IMR-90 (cell line): ENCODE measurements around the gene UGT1A7. TPM values are rescaled to one million over a fixed set of nuclear protein-coding genes. Genes with fewer than 3 reads are reported as not detected.
A peak's percentile ranks its signal among the peaks of the same experiment; 100 is the strongest.

ENCODE experiments used
- ATAC-seq: fragments of 200-7000 bp; cut with Tn5 transposase; 2 replicates; pipeline ENCODE4 v1.9.1; 2020; ENCODE audit warnings: low read depth, mild to moderate bottlenecking, moderate library complexity
- BruUV-seq: library from RNA; stranded (reverse); fragments of 400-500 nt; replicated peaks from 2 replicates; lab custom pipeline; 2021; lab: Mats Ljungman, UMichigan
- CTCF ChIA-PET: fragments of 300-600 bp; formaldehyde crosslinking; extraction: SDS; loops from one replicate; lab custom pipeline; 2021; ENCODE audit warnings: antibody characterized with exemption; lab: Yijun Ruan, JAX
- POLR2A ChIA-PET: fragments of 300-600 bp; sonication (Branson Sonifier 250); formaldehyde crosslinking; loops from one replicate; lab custom pipeline; 2022; ENCODE audit warnings: antibody characterized with exemption; ENCODE audit not compliant: unreplicated experiment; lab: Charles Lee
- DNase-seq: peaks from one replicate; pipeline ENCODE4 v3.0.0; 2013
- H2AFZ ChIP-seq: replicated peaks from 2 replicates; pipeline ENCODE3; 2013; ENCODE audit warnings: low read length, mild to moderate bottlenecking; ENCODE audit not compliant: poor library complexity
- H2AK5ac ChIP-seq: 2 replicates; pipeline ENCODE4 v1.6.1; 2013; ENCODE audit warnings: low read depth, low read length, inconsistent platforms
- H2AK9ac ChIP-seq: replicated peaks from 2 replicates; pipeline ENCODE3; 2013; ENCODE audit warnings: mild to moderate bottlenecking, low read depth, low read length, moderate library complexity; ENCODE audit not compliant: poor library complexity
- H2BK120ac ChIP-seq: 2 replicates; pipeline ENCODE4 v1.6.1; 2013; ENCODE audit warnings: low read depth, low read length, inconsistent platforms
- H2BK15ac ChIP-seq: 3 replicates; pipeline ENCODE4 v1.6.1; 2013; ENCODE audit warnings: low read depth, low read length, inconsistent platforms
- H2BK20ac ChIP-seq: 2 replicates; pipeline ENCODE4 v1.6.1; 2013; ENCODE audit warnings: low read depth, mild to moderate bottlenecking, inconsistent platforms, low read length, moderate library complexity
- H2BK5ac ChIP-seq: 2 replicates; pipeline ENCODE4 v1.6.1; 2013; ENCODE audit warnings: mild to moderate bottlenecking, low read depth, low read length, inconsistent platforms; ENCODE audit not compliant: poor library complexity, severe bottlenecking
- H3K14ac ChIP-seq: replicated peaks from 2 replicates; pipeline ENCODE4 v1.6.1; 2013; ENCODE audit warnings: low read depth, low read length, inconsistent platforms
- H3K18ac ChIP-seq: 2 replicates; pipeline ENCODE4 v1.6.1; 2013; ENCODE audit warnings: low read depth, low read length, control low read depth
- H3K23ac ChIP-seq: 2 replicates; pipeline ENCODE4 v1.6.1; 2013; ENCODE audit warnings: low read depth, low read length, inconsistent platforms
- H3K27ac ChIP-seq: 2 replicates; pipeline ENCODE4 v1.5.1; 2013; ENCODE audit warnings: mild to moderate bottlenecking, control low read depth, low read length; ENCODE audit not compliant: insufficient read depth
- H3K27me3 ChIP-seq: 2 replicates; pipeline ENCODE4 v1.6.1; 2013; ENCODE audit warnings: low read length; ENCODE audit not compliant: control insufficient read depth, insufficient read depth
- H3K36me3 ChIP-seq: 2 replicates; pipeline ENCODE4 v1.6.1; 2013; ENCODE audit warnings: low read length, mixed read lengths; ENCODE audit not compliant: control insufficient read depth, insufficient read depth
- H3K4ac ChIP-seq: 2 replicates; pipeline ENCODE4 v1.6.1; 2013; ENCODE audit warnings: low read depth, low read length, inconsistent platforms
- H3K4me1 ChIP-seq: 2 replicates; pipeline ENCODE4 v1.6.1; 2013; ENCODE audit warnings: low read length, mixed read lengths; ENCODE audit not compliant: control insufficient read depth, insufficient read depth
- H3K4me2 ChIP-seq: 2 replicates; pipeline ENCODE4 v1.6.1; 2013; ENCODE audit warnings: low read depth, mild to moderate bottlenecking, control low read depth, low read length, moderate library complexity
- H3K4me3 ChIP-seq: 2 replicates; pipeline ENCODE4 v1.5.1; 2013; ENCODE audit warnings: low read depth, mild to moderate bottlenecking, control low read depth, low read length, moderate library complexity; ENCODE audit not compliant: insufficient read depth
- H3K56ac ChIP-seq: 2 replicates; pipeline ENCODE4 v1.6.1; 2013; ENCODE audit warnings: low read length, inconsistent platforms; ENCODE audit not compliant: insufficient read depth; ENCODE audit errors: extremely low read depth
- H3K79me1 ChIP-seq, 2 experiments: 2 replicates each; pipeline ENCODE4 v1.6.1; 2013; ENCODE audit warnings: low read length in 2 of 2, inconsistent platforms in 1 of 2, low read depth in 1 of 2
- H3K9ac ChIP-seq: 2 replicates; pipeline ENCODE4 v1.6.1; 2013; ENCODE audit warnings: low read depth, low read length, control low read depth
- H3K9me1 ChIP-seq: 2 replicates; pipeline ENCODE4 v1.6.1; 2013; ENCODE audit warnings: low read length, inconsistent platforms; ENCODE audit not compliant: insufficient read depth
- H3K9me3 ChIP-seq: 2 replicates; pipeline ENCODE4 v1.6.1; 2013; ENCODE audit warnings: low read length; ENCODE audit not compliant: control insufficient read depth, insufficient read depth
- H4K20me1 ChIP-seq: 2 replicates; pipeline ENCODE4 v1.6.1; 2013; ENCODE audit warnings: low read length, inconsistent platforms; ENCODE audit not compliant: insufficient read depth
- H4K5ac ChIP-seq: 2 replicates; pipeline ENCODE4 v1.6.1; 2013; ENCODE audit warnings: mild to moderate bottlenecking, low read depth, low read length, control low read depth
- H4K8ac ChIP-seq, 2 experiments: 2 replicates each; pipeline ENCODE4 v1.6.1; 2013; ENCODE audit warnings: low read depth in 2 of 2, low read length in 2 of 2, control low read depth in 1 of 2, inconsistent platforms in 1 of 2
- H4K91ac ChIP-seq: 2 replicates; pipeline ENCODE4 v1.6.1; 2013; ENCODE audit warnings: low read depth, low read length, inconsistent platforms; ENCODE audit not compliant: insufficient read depth
- MAFK ChIP-seq: IDR thresholded peaks from 2 replicates; pipeline ENCODE4 v1.6.1; 2012; ENCODE audit warnings: low read depth, low read length, improper control_type of control experiment
- MAZ ChIP-seq: IDR thresholded peaks from 2 replicates; pipeline ENCODE4 v1.6.1; 2012; ENCODE audit warnings: low read depth, mild to moderate bottlenecking, low read length, improper control_type of control experiment, moderate library complexity, borderline replicate concordance
- RCOR1 ChIP-seq: IDR thresholded peaks from 2 replicates; pipeline ENCODE4 v1.6.1; 2012; ENCODE audit warnings: mild to moderate bottlenecking, low read length, improper control_type of control experiment; ENCODE audit not compliant: insufficient replicate concordance
- WGBS, 2 experiments: methylation state at CpG; one replicate each; pipeline versions ENCODE4 v1.1.5 to v1.1.7; 2013; ENCODE audit warnings: missing lambda C conversion rate in 2 of 2; ENCODE audit not compliant: insufficient read length in 1 of 2; ENCODE audit errors: extremely low coverage in 2 of 2; 5-methylcytosine and 5-hydroxymethylcytosine counted together
- dilution Hi-C: fragments of 300-500 bp; cut with HindIII; formaldehyde crosslinking; loops from one replicate; pipeline ENCODE4 v1.14.3; 2018; ENCODE audit warnings: low sequenced_read_pairs; ENCODE audit not compliant: unreplicated experiment
- in situ Hi-C: fragments of 300-500 bp; cut with MboI; formaldehyde crosslinking; loops from 3 replicates; pipeline ENCODE4 v1.14.3; 2019; ENCODE audit warnings: low sequenced_read_pairs, inconsistent platforms, mixed read lengths
- intact Hi-C: fragments of 100-400 bp; cut with micrococcal nuclease; formaldehyde crosslinking; loops from 2 replicates; pipeline ENCODE4 v1.10.0; 2022
- polyA plus RNA-seq, 3 experiments: library from polyadenylated mRNA; depleted of rRNA; stranded (reverse); fragments of >200 nt; gene quantifications; 2 replicates each; pipeline ENCODE4 v1.2.3, GENCODE V29; 2012; ENCODE audit warnings: low replicate concordance in 1 of 3
- total RNA-seq: library from RNA; depleted of rRNA; stranded (reverse); fragments of >200 nt; gene quantifications from 2 replicates; pipeline ENCODE4 v1.2.3, GENCODE V29; 2012

The UGT1A7 gene
- total and polyA plus RNA-seq, 2 of the 4 experiments (the other 2 are of a cell fraction): not detected

DNA sequence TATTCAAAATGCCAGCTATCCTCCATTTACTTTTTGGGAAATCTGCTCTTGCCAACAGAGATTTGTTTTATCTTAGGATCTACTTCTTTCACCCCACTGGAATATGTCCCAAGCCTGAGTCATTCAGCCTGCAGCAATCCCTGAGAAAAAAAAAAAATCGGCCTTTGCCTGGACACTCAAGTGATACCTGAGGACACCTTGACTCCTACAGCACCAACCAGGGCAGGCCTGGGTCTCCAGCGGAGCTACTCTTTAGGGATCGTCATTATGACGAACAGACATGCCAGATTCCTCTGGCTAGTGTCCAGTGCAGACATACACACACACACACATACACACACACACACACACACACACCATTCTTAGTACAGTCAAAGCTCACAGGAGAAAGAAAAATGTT, 8.7 kb downstream of the UGT1A7 start:
- H3K9ac ChIP-seq: no peak overlapping the region
- H3K4me2 ChIP-seq: no peak overlapping the region
- no peak for ATAC-seq
- POLR2A ChIA-PET: no interaction called here
- no peaks in the 10 kb centered on the region for H4K20me1 ChIP-seq
- H2BK120ac ChIP-seq: no peak overlapping the region
- H3K56ac ChIP-seq: no peak overlapping the region
- no peaks in the 10 kb centered on the region for H3K4me1 ChIP-seq
- no peak overlapping the region for H2BK20ac ChIP-seq
- H3K36me3 ChIP-seq: no peaks in the 10 kb centered on the region
- no peak overlapping the region for H3K18ac ChIP-seq
- H4K5ac ChIP-seq: no peak overlapping the region
- no peak overlapping the region for H3K27ac ChIP-seq
- DNase-seq: peak; percentile 3
- H4K8ac ChIP-seq: no peak overlapping the region
- H2AK9ac ChIP-seq: no peak overlapping the region
- H3K4me3 ChIP-seq: no peak overlapping the region
- no peak overlapping the region for H2AK5ac ChIP-seq
- H3K23ac ChIP-seq: no peak overlapping the region
- CTCF ChIA-PET: no interaction called here
- TF ChIP-seq RCOR1: no peak
- no peak for TF ChIP-seq MAFK
- TF ChIP-seq MAZ: no peak
- no peak overlapping the region for H4K91ac ChIP-seq
- dilution Hi-C loops (no loop called here), intact Hi-C loops (no loop called here), in situ Hi-C loops (no loop called here)
- no peak overlapping the region for H2BK5ac ChIP-seq
- H2AFZ ChIP-seq: no peak overlapping the region
- WGBS, 2 experiments: no CpG with 5 or more reads among the region's 4 CpGs
- no peak overlapping the region for H3K14ac ChIP-seq
- no TSS peak for BruUV-seq
- H3K9me1 ChIP-seq: no peaks in the 10 kb centered on the region
- H3K79me1 ChIP-seq: no peaks in the 10 kb centered on the region
- H3K4ac ChIP-seq: no peak overlapping the region
- H3K27me3 ChIP-seq: peaks cover 2% of the 10 kb centered on the region
- H3K9me3 ChIP-seq: no peaks in the 10 kb centered on the region
- no peak overlapping the region for H2BK15ac ChIP-seq
